GM23338 (cell line): ENCODE measurements around the gene WWOX. TPM values are rescaled to one million over a fixed set of nuclear protein-coding genes. Genes with fewer than 3 reads are reported as not detected.

Source experiments
- ATAC-seq: fragments of 200-7000 bp; cut with Tn5 transposase; 3 replicates; pipeline ENCODE4 v1.9.1; 2020
- DNase-seq: peaks from one replicate; pipeline ENCODE4 v3.0.0-alpha.2; 2015; ENCODE audit warnings: low spot score
- H2AFZ ChIP-seq: fragments of 200-600 bp; sonication (generic); 2 replicates; pipeline ENCODE4 v1.8.0; 2016; ENCODE audit warnings: antibody characterized with exemption, mild to moderate bottlenecking, moderate library complexity
- H3F3A ChIP-seq: fragments of 200-600 bp; sonication (generic); replicated peaks from 2 replicates; pipeline ENCODE4 v1.8.0; 2017; ENCODE audit warnings: antibody characterized with exemption, mixed run types, low read depth
- H3K27ac ChIP-seq: fragments of 200-600 bp; sonication (generic); 2 replicates; pipeline ENCODE4 v1.6.1; 2016; ENCODE audit warnings: low read depth
- H3K27me3 ChIP-seq: fragments of 200-600 bp; sonication (generic); 2 replicates; pipeline ENCODE4 v1.8.0; 2016; ENCODE audit warnings: mild to moderate bottlenecking, mixed run types, moderate library complexity; ENCODE audit not compliant: insufficient read depth
- H3K36me3 ChIP-seq: fragments of 200-600 bp; sonication (generic); 2 replicates; pipeline ENCODE4 v1.8.0; 2016; ENCODE audit warnings: mild to moderate bottlenecking; ENCODE audit not compliant: insufficient read depth
- H3K4me1 ChIP-seq: fragments of 200-600 bp; sonication (generic); 2 replicates; pipeline ENCODE4 v1.8.0; 2016; ENCODE audit warnings: mild to moderate bottlenecking, moderate library complexity; ENCODE audit not compliant: insufficient read depth
- H3K4me2 ChIP-seq: fragments of 200-600 bp; sonication (generic); 2 replicates; pipeline ENCODE4 v1.7.1; 2017; ENCODE audit warnings: mixed run types
- H3K4me3 ChIP-seq: fragments of 200-600 bp; sonication (generic); 2 replicates; pipeline ENCODE4 v1.6.1; 2016; ENCODE audit warnings: mixed run types
- H3K79me2 ChIP-seq: fragments of 200-600 bp; sonication (generic); replicated peaks from 2 replicates; pipeline ENCODE4 v1.8.0; 2017; ENCODE audit warnings: mild to moderate bottlenecking; ENCODE audit not compliant: insufficient read depth
- H3K9me2 ChIP-seq: fragments of 200-600 bp; sonication (generic); 2 replicates; pipeline ENCODE4 v1.8.0; 2017; ENCODE audit not compliant: insufficient read depth
- H4K20me1 ChIP-seq: fragments of 200-600 bp; sonication (generic); replicated peaks from 2 replicates; pipeline ENCODE4 v1.8.0; 2017; ENCODE audit warnings: mild to moderate bottlenecking; ENCODE audit not compliant: insufficient read depth
- H3K27ac Mint-ChIP-seq: 2 replicates; pipeline ENCODE4 v1.8.0; 2020; ENCODE audit warnings: inconsistent platforms, mild to moderate bottlenecking, moderate library complexity, mixed read lengths
- H3K27me3 Mint-ChIP-seq: 3 replicates; pipeline ENCODE4 v1.8.0; 2022; ENCODE audit warnings: low read depth, mild to moderate bottlenecking, moderate library complexity, mixed read lengths, inconsistent platforms; ENCODE audit not compliant: insufficient read depth, poor library complexity
- H3K36me3 Mint-ChIP-seq: 3 replicates; pipeline ENCODE4 v1.8.0; 2021; ENCODE audit warnings: low read depth, mild to moderate bottlenecking, inconsistent platforms, moderate library complexity, mixed read lengths
- H3K4me1 Mint-ChIP-seq: 3 replicates; pipeline ENCODE4 v1.8.0; 2020; ENCODE audit warnings: mild to moderate bottlenecking, inconsistent platforms, mixed read lengths
- H3K4me3 Mint-ChIP-seq: 3 replicates; pipeline ENCODE4 v1.8.0; 2021; ENCODE audit warnings: moderate library complexity, mild to moderate bottlenecking, inconsistent platforms, mixed read lengths
- H3K9me3 Mint-ChIP-seq: 3 replicates; pipeline ENCODE4 v1.8.0; 2020; ENCODE audit warnings: moderate library complexity, mild to moderate bottlenecking, inconsistent platforms, mixed read lengths
- CREB1 ChIP-seq: fragments of 250-450 bp; sonication (Bioruptor Pico); IDR thresholded peaks from 2 replicates; pipeline ENCODE4 v1.5.0; 2020; ENCODE audit warnings: low read depth, mild to moderate bottlenecking, moderate library complexity
- ETS1 ChIP-seq: IDR thresholded peaks from 2 replicates; pipeline ENCODE4 v1.6.1; 2016; ENCODE audit warnings: antibody characterized with exemption
- EZH2phosphoT487 ChIP-seq: fragments of 200-600 bp; sonication (generic); IDR thresholded peaks from one replicate; pipeline ENCODE4 v1.8.1; 2018; ENCODE audit warnings: antibody characterized with exemption; ENCODE audit not compliant: unreplicated experiment
- JUNB ChIP-seq: IDR thresholded peaks from one replicate; pipeline ENCODE4 v1.6.1; 2016; ENCODE audit warnings: antibody characterized with exemption; ENCODE audit not compliant: unreplicated experiment
- NANOG ChIP-seq: IDR thresholded peaks from 2 replicates; pipeline ENCODE4 v1.6.1; 2016; ENCODE audit warnings: antibody characterized with exemption, borderline replicate concordance
- STAT1 ChIP-seq: IDR thresholded peaks from one replicate; pipeline ENCODE4 v1.6.1; 2016; ENCODE audit warnings: antibody characterized with exemption; ENCODE audit not compliant: unreplicated experiment
- ZNF462 ChIP-seq: fragments of 250-450 bp; sonication (Bioruptor Pico); IDR thresholded peaks from 2 replicates; pipeline ENCODE4 v1.5.0; 2020; ENCODE audit warnings: mild to moderate bottlenecking, moderate library complexity
- polyA plus RNA-seq: library from polyadenylated mRNA; unstranded; fragments of >200 nt; fragmentation: Nextera tagmentation; extraction: Ambion mirVana; gene quantifications from 2 replicates; pipeline ENCODE4 v1.2.1, GENCODE V29; 2016
- total RNA-seq: library from RNA; depleted of rRNA; stranded (reverse); fragments of >200 nt; shearing (Covaris generic); gene quantifications from 2 replicates; pipeline ENCODE4 v1.2.3, GENCODE V29; 2014

WWOX gene
- total and polyA plus RNA-seq, 2 experiments from 2014 or later = 10.0 to 19.3 TPM

- Mint-ChIP-seq H3K27ac (no peak overlapping the region), H3K4me3 (no peak overlapping the region), H3K9me3 (no peaks in the 10 kb centered on the region; the same call in 1 of the 3 replicates), H3K36me3 (no peaks in the 10 kb centered on the region), H3K27me3 (no peaks in the 10 kb centered on the region), H3K4me1 (peaks cover 13% of the 10 kb centered on the region)
- Histone ChIP-seq H3K4me1 (peaks cover 15% of the 10 kb centered on the region), H3K4me2 (no peak overlapping the region), H3K79me2 (no peaks in the 10 kb centered on the region), H3K36me3 (no peaks in the 10 kb centered on the region), H2AFZ (no peak overlapping the region), H3K4me3 (no peak overlapping the region), H4K20me1 (no peaks in the 10 kb centered on the region), H3K27ac (no peak overlapping the region), H3K9me2 (no peaks in the 10 kb centered on the region; the same call in 1 of the 2 replicates), H3K27me3 (no peaks in the 10 kb centered on the region), H3F3A (no peaks in the 10 kb centered on the region)
- DNase-seq (no peak), ATAC-seq (peak; percentile 26; the same call in 1 of the 3 replicates)
- TF ChIP-seq ETS1 = no peak
- no peak for TF ChIP-seq STAT1
- no peak for TF ChIP-seq EZH2phosphoT487
- no peak for TF ChIP-seq NANOG
- TF ChIP-seq CREB1 (CRISPR knock-in tag) = no peak
- no peak for TF ChIP-seq JUNB
- no peak for TF ChIP-seq ZNF462 (CRISPR knock-in tag)
Measured at GRCh38 chr16:78830599-78830998, 731.1 kb downstream of the WWOX start.
